ENCODE results near the gene CTNNAL1. TPM values are rescaled to one million over a fixed set of nuclear protein-coding genes. Genes with fewer than 3 reads are reported as not detected.
"Not testable (repeated sequence)": the region's sequence is repeated elsewhere in the genome, so short reads cannot be mapped to it uniquely, and the experiment has no call there.

The CTNNAL1 gene
- total RNA-seq, 1 experiment from 2014 or later = 31.4 TPM

DNA sequence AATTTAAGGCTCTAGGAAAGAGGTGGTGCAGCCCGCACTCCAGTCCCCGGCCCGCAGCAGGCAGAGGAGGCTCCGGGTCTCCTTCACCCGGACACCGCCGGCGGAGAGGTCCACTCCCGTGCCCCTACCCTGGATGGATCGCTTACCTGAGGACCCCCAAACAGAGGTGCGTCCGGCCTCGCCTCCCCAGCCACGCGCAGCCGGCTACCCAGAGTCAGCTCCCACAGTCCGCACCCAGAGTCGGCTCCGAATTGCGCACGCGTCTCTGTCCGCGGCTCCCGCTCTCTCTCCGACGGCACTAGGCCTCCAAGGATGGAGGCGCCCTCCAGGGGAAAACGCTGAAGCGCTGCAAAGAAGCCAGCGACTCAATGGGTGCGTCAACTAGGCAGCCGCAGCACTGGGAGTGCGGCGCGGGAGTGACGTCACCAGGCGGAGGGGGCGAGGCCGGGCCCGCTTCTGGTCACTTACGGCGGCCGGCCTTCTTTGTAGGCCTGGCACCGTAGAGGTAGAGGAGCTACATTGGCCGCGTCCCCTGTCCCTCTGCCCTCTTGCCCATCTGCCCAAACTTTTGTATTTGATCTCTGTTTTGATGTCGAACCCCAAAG lies 79.5 kb downstream of the CTNNAL1 start, which contains the start of gene ELP1:
Gene ELP1 (minus strand): TSS at position 407 of the 605 bp plus-strand sequence. CDS start 2,978 bp downstream, outside the sequence.
- no peaks in the 10 kb centered on the region for H3K27me3 ChIP-seq (ENCODE audit: low read length)
- H4K20me1 ChIP-seq (ENCODE audit: insufficient read depth, low read depth, low read length) = no peaks in the 10 kb centered on the region
- H3K9ac ChIP-seq (ENCODE audit: low read length) = peak within 1 kb of the TSS; percentile 92
- no peaks in the 10 kb centered on the region for H3K9me2 ChIP-seq (replicated peaks; ENCODE audit: insufficient read depth, low read length)
- peak within 1 kb of the TSS; percentile 85 for H3K4me2 ChIP-seq (ENCODE audit: low read depth, low read length, poor library complexity, severe bottlenecking)
- peak within 1 kb of the TSS; percentile 98 for H3K4me3 ChIP-seq (ENCODE audit: low read length)
- peaks cover 78% of the 10 kb centered on the region for H3K79me2 ChIP-seq (ENCODE audit: low read length)
- H2AFZ ChIP-seq (ENCODE audit: low read length) = peak within 1 kb of the TSS; percentile 92
- peak within 1 kb of the TSS; percentile 46 for H3K27ac ChIP-seq (ENCODE audit: low read length)
- peaks cover 8% of the 10 kb centered on the region for H3K36me3 ChIP-seq (ENCODE audit: insufficient read depth, low read length)
- peak; percentile 97 for DNase-seq
- peaks cover 30% of the 10 kb centered on the region for H3K4me1 ChIP-seq (ENCODE audit: low read length)
- no peaks in the 10 kb centered on the region for H3K9me3 ChIP-seq (ENCODE audit: low read length)

DNA sequence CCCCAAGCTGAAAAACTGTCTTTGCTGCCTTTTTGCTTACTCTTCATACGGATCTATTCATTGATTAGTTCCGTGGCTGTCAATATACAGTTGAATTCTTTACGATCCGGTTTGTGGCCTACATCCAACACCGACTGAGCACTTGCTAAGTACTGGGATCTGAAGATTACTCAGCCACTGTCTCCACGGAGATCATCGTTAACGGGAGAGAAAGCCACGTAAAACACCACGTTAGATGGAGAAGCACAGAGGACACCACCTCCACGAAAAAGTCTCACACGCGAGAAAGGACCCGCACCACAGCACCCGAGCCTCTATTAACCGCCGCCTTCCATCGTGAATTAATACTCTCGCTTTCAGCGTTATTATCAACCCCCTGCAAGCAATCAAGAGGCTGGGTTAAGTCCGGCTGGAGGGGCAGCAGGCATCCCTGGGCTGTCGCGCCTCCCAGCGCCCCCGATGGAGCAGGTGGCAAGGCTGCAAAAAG lies 80.0 kb downstream of the CTNNAL1 start:
- Histone ChIP-seq H3K4me3 (ENCODE audit: low read length) (peak overlapping the region; percentile 98), H3K4me2 (ENCODE audit: low read depth, low read length, poor library complexity, severe bottlenecking) (peak overlapping the region; percentile 85), H4K20me1 (ENCODE audit: insufficient read depth, low read depth, low read length) (no peaks in the 10 kb centered on the region), H3K9me2 (replicated peaks; ENCODE audit: insufficient read depth, low read length) (no peaks in the 10 kb centered on the region), H3K4me1 (ENCODE audit: low read length) (peaks cover 30% of the 10 kb centered on the region), H3K27me3 (ENCODE audit: low read length) (no peaks in the 10 kb centered on the region), H3K9me3 (ENCODE audit: low read length) (no peaks in the 10 kb centered on the region), H3K79me2 (ENCODE audit: low read length) (peaks cover 82% of the 10 kb centered on the region), H3K27ac (ENCODE audit: low read length) (peak overlapping the region; percentile 46; the same call in 1 of the 2 replicates), H3K9ac (ENCODE audit: low read length) (peak overlapping the region; percentile 92), H3K36me3 (ENCODE audit: insufficient read depth, low read length) (peaks cover 12% of the 10 kb centered on the region), H2AFZ (ENCODE audit: low read length) (peak overlapping the region; percentile 92; the same call in 1 of the 2 replicates)
- DNase-seq = peak; percentile 51

DNA sequence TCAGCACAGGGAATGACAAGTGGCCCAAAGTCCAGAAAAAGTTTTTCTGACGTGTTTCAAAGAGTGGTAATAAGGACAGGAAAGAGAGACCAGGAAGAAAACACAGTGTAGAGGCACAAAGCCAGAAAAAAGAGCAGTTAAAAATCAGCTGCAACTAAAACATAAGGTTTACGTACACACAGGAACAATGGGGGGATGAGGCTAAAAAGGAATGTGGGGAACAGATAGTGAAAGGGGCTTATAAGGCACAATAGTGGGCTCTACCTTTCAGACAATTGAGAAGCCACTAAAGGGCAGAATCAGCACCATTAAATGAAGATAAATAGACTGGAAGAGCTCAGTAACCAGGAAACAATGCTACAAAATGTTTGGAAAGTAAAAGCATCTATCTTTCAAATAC lies 84.9 kb downstream of the CTNNAL1 start:
- peaks cover 51% of the 10 kb centered on the region for H3K36me3 ChIP-seq (ENCODE audit: insufficient read depth, low read length)
- H3K9me3 ChIP-seq (ENCODE audit: low read length) = no peaks in the 10 kb centered on the region
- no peak overlapping the region for H3K27ac ChIP-seq (ENCODE audit: low read length)
- no peaks in the 10 kb centered on the region for H4K20me1 ChIP-seq (ENCODE audit: insufficient read depth, low read depth, low read length)
- no peak overlapping the region for H2AFZ ChIP-seq (ENCODE audit: low read length)
- H3K4me1 ChIP-seq (ENCODE audit: low read length) = peaks cover 15% of the 10 kb centered on the region
- DNase-seq = no peak
- H3K9me2 ChIP-seq (replicated peaks; ENCODE audit: insufficient read depth, low read length) = no peaks in the 10 kb centered on the region
- peaks cover 52% of the 10 kb centered on the region for H3K79me2 ChIP-seq (ENCODE audit: low read length)
- H3K9ac ChIP-seq (ENCODE audit: low read length) = no peak overlapping the region
- no peaks in the 10 kb centered on the region for H3K27me3 ChIP-seq (ENCODE audit: low read length)
- no peak overlapping the region for H3K4me3 ChIP-seq (ENCODE audit: low read length)
- no peak overlapping the region for H3K4me2 ChIP-seq (ENCODE audit: low read depth, low read length, poor library complexity, severe bottlenecking)

DNA sequence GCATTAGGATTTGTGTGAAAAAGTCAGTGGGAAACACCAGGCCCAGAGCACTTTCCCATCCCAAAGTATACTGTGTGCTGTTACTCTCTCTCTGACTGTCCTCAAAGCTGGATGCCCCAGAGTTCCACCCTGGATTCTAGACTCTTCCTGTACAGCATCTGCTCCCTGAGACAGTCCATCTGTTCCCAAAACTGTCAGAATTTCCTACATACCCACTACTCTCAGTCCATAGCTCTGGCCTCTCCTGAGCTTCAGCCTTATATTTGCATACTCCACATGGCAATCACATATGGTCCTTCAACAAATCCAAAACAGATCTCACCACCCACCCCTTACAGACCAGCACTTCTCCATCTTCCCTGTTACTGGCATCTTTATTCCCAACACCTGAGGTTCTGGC lies 88.8 kb downstream of the CTNNAL1 start:
- no peaks in the 10 kb centered on the region for H3K4me1 ChIP-seq (ENCODE audit: low read length)
- H3K79me2 ChIP-seq (ENCODE audit: low read length) = peaks cover 16% of the 10 kb centered on the region
- peaks cover 56% of the 10 kb centered on the region for H3K36me3 ChIP-seq (ENCODE audit: insufficient read depth, low read length)
- no peaks in the 10 kb centered on the region for H3K27me3 ChIP-seq (ENCODE audit: low read length)
- DNase-seq = no peak
- H3K4me3 ChIP-seq (ENCODE audit: low read length) = no peak overlapping the region
- no peaks in the 10 kb centered on the region for H4K20me1 ChIP-seq (ENCODE audit: insufficient read depth, low read depth, low read length)
- no peaks in the 10 kb centered on the region for H3K9me2 ChIP-seq (replicated peaks; ENCODE audit: insufficient read depth, low read length)
- H3K27ac ChIP-seq (ENCODE audit: low read length) = no peak overlapping the region
- no peak overlapping the region for H3K4me2 ChIP-seq (ENCODE audit: low read depth, low read length, poor library complexity, severe bottlenecking)
- no peak overlapping the region for H2AFZ ChIP-seq (ENCODE audit: low read length)
- no peak overlapping the region for H3K9ac ChIP-seq (ENCODE audit: low read length)
- no peaks in the 10 kb centered on the region for H3K9me3 ChIP-seq (ENCODE audit: low read length)

DNA sequence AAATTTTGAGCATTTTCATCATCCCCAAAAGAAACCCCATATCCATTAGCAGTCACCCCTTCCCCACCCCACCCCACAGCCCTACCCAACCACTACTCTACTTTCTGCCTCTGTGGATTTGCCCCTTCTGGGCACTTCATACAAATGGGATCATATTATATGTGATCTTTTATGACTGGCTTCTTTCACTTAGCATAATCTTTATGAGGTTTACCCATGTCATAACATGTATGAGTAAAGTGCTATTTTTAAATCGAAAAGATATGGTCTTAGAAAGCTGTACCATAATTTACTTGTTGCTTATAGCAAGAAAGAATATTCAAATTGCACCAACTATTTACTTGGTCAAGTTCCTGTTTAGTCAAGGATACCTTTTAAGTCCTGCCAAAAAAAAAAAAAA lies 92.1 kb downstream of the CTNNAL1 start:
- no peaks in the 10 kb centered on the region for H3K4me1 ChIP-seq (ENCODE audit: low read length)
- no peak overlapping the region for H3K9ac ChIP-seq (ENCODE audit: low read length)
- no peaks in the 10 kb centered on the region for H3K79me2 ChIP-seq (ENCODE audit: low read length)
- H3K27me3 ChIP-seq (ENCODE audit: low read length) = no peaks in the 10 kb centered on the region
- H3K4me2 ChIP-seq (ENCODE audit: low read depth, low read length, poor library complexity, severe bottlenecking) = no peak overlapping the region
- H3K9me3 ChIP-seq (ENCODE audit: low read length) = no peaks in the 10 kb centered on the region
- no peak overlapping the region for H3K4me3 ChIP-seq (ENCODE audit: low read length)
- no peak overlapping the region for H2AFZ ChIP-seq (ENCODE audit: low read length)
- no peaks in the 10 kb centered on the region for H3K9me2 ChIP-seq (replicated peaks; ENCODE audit: insufficient read depth, low read length)
- no peak for DNase-seq
- H3K27ac ChIP-seq (ENCODE audit: low read length) = no peak overlapping the region
- no peaks in the 10 kb centered on the region for H4K20me1 ChIP-seq (ENCODE audit: insufficient read depth, low read depth, low read length)
- peaks cover 35% of the 10 kb centered on the region for H3K36me3 ChIP-seq (ENCODE audit: insufficient read depth, low read length)

DNA sequence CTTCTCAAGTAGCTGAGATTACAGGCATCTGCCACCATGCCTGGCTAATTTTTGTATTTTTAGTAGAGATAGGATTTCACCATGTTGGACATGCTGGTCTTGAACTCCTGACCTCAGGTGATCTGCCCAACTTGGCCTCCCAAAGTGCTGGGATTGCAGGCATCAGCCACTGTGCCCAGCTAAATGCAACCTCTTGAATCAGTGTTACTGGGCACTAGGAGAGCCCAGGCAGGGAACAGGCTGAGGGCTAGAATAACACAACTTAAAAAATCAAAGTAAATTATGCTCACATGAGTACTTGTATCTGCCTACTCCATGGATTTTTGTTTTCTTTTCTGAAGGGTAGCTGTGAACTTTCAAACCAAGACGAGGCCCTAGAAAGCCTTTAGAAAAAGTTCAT lies 92.9 kb downstream of the CTNNAL1 start:
- H3K4me3 ChIP-seq (ENCODE audit: low read length); H3K9me3 ChIP-seq (ENCODE audit: low read length); H3K9me2 ChIP-seq (replicated peaks; ENCODE audit: insufficient read depth, low read length); DNase-seq; H3K4me1 ChIP-seq (ENCODE audit: low read length); H3K27ac ChIP-seq (ENCODE audit: low read length); H4K20me1 ChIP-seq (ENCODE audit: insufficient read depth, low read depth, low read length); H3K27me3 ChIP-seq (ENCODE audit: low read length); H3K9ac ChIP-seq (ENCODE audit: low read length); H3K79me2 ChIP-seq (ENCODE audit: low read length); H2AFZ ChIP-seq (ENCODE audit: low read length); H3K4me2 ChIP-seq (ENCODE audit: low read depth, low read length, poor library complexity, severe bottlenecking): not testable (repeated sequence)
- H3K36me3 ChIP-seq (ENCODE audit: insufficient read depth, low read length) = peaks cover 34% of the 10 kb centered on the region

DNA sequence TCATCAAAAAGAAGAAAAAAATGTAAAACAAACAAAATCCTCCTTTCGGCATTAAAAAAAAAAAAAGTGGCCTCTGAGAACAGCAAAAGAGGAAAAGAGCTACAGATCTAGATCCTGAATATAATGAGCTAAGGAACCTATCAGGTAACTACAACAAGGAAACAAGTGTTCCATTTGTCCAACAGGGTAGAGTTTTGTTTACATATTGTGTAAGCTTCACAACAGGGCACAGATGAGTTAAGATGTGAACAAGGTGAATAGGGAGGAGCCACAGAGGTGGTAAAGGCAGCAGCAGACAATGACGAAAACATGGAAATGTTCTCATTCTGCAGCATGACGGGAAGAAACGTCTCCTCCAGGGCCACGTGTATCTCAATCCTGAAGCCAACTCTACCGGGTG lies 93.8 kb downstream of the CTNNAL1 start:
- Histone ChIP-seq H3K9me3 (ENCODE audit: low read length) (no peaks in the 10 kb centered on the region), H3K79me2 (ENCODE audit: low read length) (no peaks in the 10 kb centered on the region), H3K4me1 (ENCODE audit: low read length) (no peaks in the 10 kb centered on the region), H3K4me2 (ENCODE audit: low read depth, low read length, poor library complexity, severe bottlenecking) (no peak overlapping the region), H3K9ac (ENCODE audit: low read length) (no peak overlapping the region), H3K4me3 (ENCODE audit: low read length) (no peak overlapping the region), H3K36me3 (ENCODE audit: insufficient read depth, low read length) (peaks cover 34% of the 10 kb centered on the region), H2AFZ (ENCODE audit: low read length) (no peak overlapping the region), H3K27ac (ENCODE audit: low read length) (no peak overlapping the region), H3K27me3 (ENCODE audit: low read length) (no peaks in the 10 kb centered on the region), H3K9me2 (replicated peaks; ENCODE audit: insufficient read depth, low read length) (no peaks in the 10 kb centered on the region), H4K20me1 (ENCODE audit: insufficient read depth, low read depth, low read length) (no peaks in the 10 kb centered on the region)
- no peak for DNase-seq

DNA sequence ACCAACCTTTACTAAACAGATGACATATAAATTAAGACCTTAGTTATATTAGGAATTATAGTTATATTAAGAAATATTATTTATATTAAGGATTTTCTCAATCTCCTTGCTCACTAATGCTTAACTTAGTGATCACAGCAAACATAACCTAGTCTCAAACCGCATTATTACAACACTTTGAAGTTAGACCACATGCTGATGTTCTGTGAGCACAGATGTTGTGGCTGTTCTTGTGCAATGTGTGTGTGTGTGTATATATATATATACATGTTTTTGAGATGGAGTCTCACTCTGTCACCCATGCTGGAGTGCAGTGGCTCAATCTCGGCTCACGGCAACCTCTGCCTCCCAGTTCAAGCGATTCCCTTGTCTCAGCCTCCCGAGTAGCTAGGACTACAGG lies 99.9 kb downstream of the CTNNAL1 start:
- no peak overlapping the region for H3K9ac ChIP-seq (ENCODE audit: low read length)
- H3K79me2 ChIP-seq (ENCODE audit: low read length) = no peaks in the 10 kb centered on the region
- no peaks in the 10 kb centered on the region for H3K9me2 ChIP-seq (replicated peaks; ENCODE audit: insufficient read depth, low read length)
- H3K9me3 ChIP-seq (ENCODE audit: low read length) = no peaks in the 10 kb centered on the region
- H3K4me3 ChIP-seq (ENCODE audit: low read length) = no peak overlapping the region
- H2AFZ ChIP-seq (ENCODE audit: low read length) = no peak overlapping the region
- H4K20me1 ChIP-seq (ENCODE audit: insufficient read depth, low read depth, low read length) = no peaks in the 10 kb centered on the region
- H3K36me3 ChIP-seq (ENCODE audit: insufficient read depth, low read length) = peaks cover 23% of the 10 kb centered on the region; the same call in 1 of the 2 replicates
- no peak overlapping the region for H3K27ac ChIP-seq (ENCODE audit: low read length)
- no peaks in the 10 kb centered on the region for H3K27me3 ChIP-seq (ENCODE audit: low read length)
- H3K4me1 ChIP-seq (ENCODE audit: low read length) = no peaks in the 10 kb centered on the region
- no peak overlapping the region for H3K4me2 ChIP-seq (ENCODE audit: low read depth, low read length, poor library complexity, severe bottlenecking)
- no peak for DNase-seq
